HepG2 (cell line): Measurements from ENCODE around the gene TMEM170B. TPM values are rescaled to one million over a fixed set of nuclear protein-coding genes. Genes with fewer than 3 reads are reported as not detected.

Experiments
- CEBPG ChIP-seq: IDR thresholded peaks from 2 replicates; pipeline ENCODE4 v1.6.1; 2016
- EEA1 ChIP-seq: sonication (generic); formaldehyde crosslinking; IDR thresholded peaks from 2 replicates; pipeline ENCODE4 v1.5.1; 2020; ENCODE audit warnings: mild to moderate bottlenecking, missing genetic modification reagents, borderline replicate concordance
- ELF1 ChIP-seq: sonication (generic); formaldehyde crosslinking; IDR thresholded peaks from 2 replicates; pipeline ENCODE4 v1.4.0; 2020; ENCODE audit warnings: missing genetic modification reagents
- FIP1L1 ChIP-seq: fragments of 200-400 bp; formaldehyde crosslinking; IDR thresholded peaks from 2 replicates; pipeline ENCODE4 v1.6.1; 2018; ENCODE audit warnings: low read depth, mild to moderate bottlenecking, low read length, moderate library complexity, borderline replicate concordance; ENCODE audit not compliant: insufficient read depth
- HIVEP1 ChIP-seq: sonication (generic); formaldehyde crosslinking; IDR thresholded peaks from 2 replicates; pipeline ENCODE4 v1.4.0; 2020; ENCODE audit warnings: mild to moderate bottlenecking, missing genetic modification reagents
- IRX3 ChIP-seq: sonication (generic); formaldehyde crosslinking; IDR thresholded peaks from 2 replicates; pipeline ENCODE4 v1.8.1; 2023; ENCODE audit warnings: mild to moderate bottlenecking, low read depth, missing genetic modification reagents, borderline replicate concordance
- MEIS2 ChIP-seq: sonication (generic); formaldehyde crosslinking; IDR thresholded peaks from 2 replicates; pipeline ENCODE4 v1.9.0; 2021; ENCODE audit warnings: mild to moderate bottlenecking, missing genetic modification reagents
- MIER2 ChIP-seq: IDR thresholded peaks from 2 replicates; pipeline ENCODE4 v1.6.1; 2016; ENCODE audit warnings: missing biosample characterization, missing genetic modification reagents
- MTA3 ChIP-seq: sonication (generic); formaldehyde crosslinking; IDR thresholded peaks from 2 replicates; pipeline ENCODE4 v1.4.0; 2020; ENCODE audit warnings: missing genetic modification reagents
- NKX3-1 ChIP-seq: sonication (generic); formaldehyde crosslinking; IDR thresholded peaks from 2 replicates; pipeline ENCODE4 v1.5.0; 2020; ENCODE audit warnings: missing genetic modification reagents
- POGK ChIP-seq: sonication (generic); formaldehyde crosslinking; conservative IDR thresholded peaks from 2 replicates; pipeline ENCODE4 v1.8.0; 2022; ENCODE audit warnings: mild to moderate bottlenecking, moderate library complexity, missing genetic modification reagents
- SRY ChIP-seq: sonication (generic); formaldehyde crosslinking; IDR thresholded peaks from 2 replicates; pipeline ENCODE4 v1.8.0; 2022; ENCODE audit warnings: mild to moderate bottlenecking, missing genetic modification reagents
- TBP ChIP-seq: sonication (generic); formaldehyde crosslinking; IDR thresholded peaks from 2 replicates; pipeline ENCODE4 v1.5.0; 2020; ENCODE audit warnings: missing genetic modification reagents
- THAP11 ChIP-seq: IDR thresholded peaks from 2 replicates; pipeline ENCODE4 v1.6.1; 2016; ENCODE audit warnings: missing biosample characterization, missing genetic modification reagents
- UBTF ChIP-seq: sonication (generic); formaldehyde crosslinking; IDR thresholded peaks from 2 replicates; pipeline ENCODE4 v1.4.0; 2020; ENCODE audit warnings: mild to moderate bottlenecking, missing genetic modification reagents
- ZBTB3 ChIP-seq: sonication (generic); formaldehyde crosslinking; IDR thresholded peaks from 2 replicates; pipeline ENCODE4 v1.4.0; 2020; ENCODE audit warnings: low read depth, mild to moderate bottlenecking, moderate library complexity, missing genetic modification reagents, borderline replicate concordance
- ZKSCAN5 ChIP-seq: sonication (generic); formaldehyde crosslinking; IDR thresholded peaks from 2 replicates; pipeline ENCODE4 v1.5.1; 2020; ENCODE audit warnings: mild to moderate bottlenecking, missing genetic modification reagents
- ZNF280D ChIP-seq: sonication (generic); formaldehyde crosslinking; IDR thresholded peaks from 2 replicates; pipeline ENCODE4 v1.5.1; 2020; ENCODE audit warnings: mild to moderate bottlenecking, missing genetic modification reagents
- ZNF576 ChIP-seq: sonication (generic); formaldehyde crosslinking; IDR thresholded peaks from 2 replicates; pipeline ENCODE4 v1.4.0; 2020; ENCODE audit warnings: mild to moderate bottlenecking, missing genetic modification reagents
- ZNF674 ChIP-seq: sonication (generic); formaldehyde crosslinking; IDR thresholded peaks from 2 replicates; pipeline ENCODE4 v1.5.0; 2020; ENCODE audit warnings: low read depth, mild to moderate bottlenecking, missing genetic modification reagents
- ZNF746 ChIP-seq: sonication (generic); formaldehyde crosslinking; IDR thresholded peaks from 2 replicates; pipeline ENCODE4 v1.8.0; 2022; ENCODE audit warnings: mild to moderate bottlenecking, missing genetic modification reagents
- ZNF770 ChIP-seq: sonication (generic); formaldehyde crosslinking; IDR thresholded peaks from 2 replicates; pipeline ENCODE4 v1.5.0; 2020; ENCODE audit warnings: mild to moderate bottlenecking, missing genetic modification reagents
- polyA plus RNA-seq, 8 experiments: library from polyadenylated mRNA; depleted of rRNA in 3 of 8; stranded (reverse) in 7 of 8; unstranded in 1 of 8; fragments of >200 nt; fragmentation: Illumina TruSeq in 4 of 8; extraction: Trizol in 4 of 8; gene quantifications; 2 replicates each; pipeline versions ENCODE4 v1.2.1 to v1.2.3, GENCODE V29; 2011 to 2016; ENCODE audit warnings: low read depth in 4 of 8, missing spikeins in 1 of 8, mixed read lengths in 1 of 8; ENCODE audit not compliant: insufficient read depth in 1 of 8
- total RNA-seq, 5 experiments: library from RNA; depleted of rRNA; stranded (reverse); fragments of >200 nt; fragmentation: Illumina TruSeq; extraction: Trizol; gene quantifications; 2 replicates each; pipeline ENCODE4 v1.2.3, GENCODE V29; 2016; ENCODE audit warnings: low read depth in 1 of 5

Gene TMEM170B
- total and polyA plus RNA-seq, 2 of the 13 experiments (the other 11 are each of a cell fraction or from before 2014, with no cell fraction given), result 3.3 to 9.4 TPM

GRCh38 chr6:11534561-11534960 lies 3.0 kb upstream of the TMEM170B start (continued):
- TF ChIP-seq UBTF (CRISPR knock-in tag) (no peak), ZNF674 (CRISPR knock-in tag) (no peak), ZBTB3 (CRISPR knock-in tag) (no peak), ZNF746 (CRISPR knock-in tag) (no peak), ZNF770 (CRISPR knock-in tag) (no peak), THAP11 (no peak), MIER2 (CRISPR knock-in tag) (peak; percentile 46; the same call in 1 of the 2 replicates), ZNF576 (CRISPR knock-in tag) (no peak), EEA1 (no peak), CEBPG (CRISPR knock-in tag) (no peak), FIP1L1 (no peak), POGK (CRISPR knock-in tag) (no peak), TBP (CRISPR knock-in tag) (no peak), MEIS2 (no peak), NKX3-1 (no peak), ELF1 (CRISPR knock-in tag) (peak; percentile 50; the same call in 1 of the 2 replicates), IRX3 (no peak), HIVEP1 (CRISPR knock-in tag) (no peak), MTA3 (CRISPR knock-in tag) (no peak), SRY (CRISPR knock-in tag) (no peak), ZNF280D (CRISPR knock-in tag) (no peak), ZKSCAN5 (CRISPR knock-in tag) (no peak)
